HT1080 (cell line): ENCODE measurements around the gene PKDCC. TPM values are rescaled to one million over a fixed set of nuclear protein-coding genes. Genes with fewer than 3 reads are reported as not detected.
"Not testable (repeated sequence)": the region's sequence is repeated elsewhere in the genome, so short reads cannot be mapped to it uniquely, and the experiment has no call there.

Experiments used
- DNase-seq: peaks from one replicate; pipeline ENCODE4 v3.0.0-alpha.2; 2015; ENCODE audit warnings: low read depth
- total RNA-seq: library from RNA; depleted of rRNA; stranded (reverse); fragments of >200 nt; shearing (Covaris generic); gene quantifications from 2 replicates; pipeline ENCODE4 v1.2.3, GENCODE V29; 2014

The PKDCC gene
- total RNA-seq, 1 experiment from 2014 or later: 5.4 TPM

GRCh38 chr2:42029639-42030199, 18.1 kb upstream of the PKDCC start:
- DNase-seq: no peak

- no peak for DNase-seq
Measured at GRCh38 chr2:42030200-42030759, 17.5 kb upstream of the PKDCC start.

- no peak for DNase-seq
Measured at GRCh38 chr2:42030829-42031228, 17.0 kb upstream of the PKDCC start.

GRCh38 chr2:42031281-42032223, 16.3 kb upstream of the PKDCC start:
- DNase-seq: no peak

- DNase-seq: no peak
Measured at GRCh38 chr2:42032224-42032620, 15.6 kb upstream of the PKDCC start.

GRCh38 chr2:42032745-42033144, 15.1 kb upstream of the PKDCC start:
- no peak for DNase-seq

- not testable (repeated sequence) for DNase-seq
Measured at GRCh38 chr2:42034096-42034495, 13.7 kb upstream of the PKDCC start.

- DNase-seq: no peak
Measured at GRCh38 chr2:42035241-42035640, 12.6 kb upstream of the PKDCC start.

- no peak for DNase-seq
Measured at GRCh38 chr2:42036413-42036812, 11.4 kb upstream of the PKDCC start.

GRCh38 chr2:42036940-42037339, 10.9 kb upstream of the PKDCC start:
- DNase-seq: no peak

- DNase-seq: no peak
Measured at GRCh38 chr2:42040643-42041278, 7.1 kb upstream of the PKDCC start.

- no peak for DNase-seq
Measured at GRCh38 chr2:42041377-42042127, 6.3 kb upstream of the PKDCC start.

- no peak for DNase-seq
Measured at GRCh38 chr2:42042631-42043355, 5.0 kb upstream of the PKDCC start.

GRCh38 chr2:42043789-42044394, 3.9 kb upstream of the PKDCC start:
- DNase-seq: no peak

GRCh38 chr2:42044939-42045338, 2.9 kb upstream of the PKDCC start:
- DNase-seq: no peak

- DNase-seq: no peak
Measured at GRCh38 chr2:42045352-42045751, 2.5 kb upstream of the PKDCC start.

GRCh38 chr2:42045848-42046748, 1.7 kb upstream of the PKDCC start:
- DNase-seq: no peak

- DNase-seq: no peak
Measured at GRCh38 chr2:42046819-42047487, 868 bp upstream of the PKDCC start.
